HS-27A (cell line): ENCODE measurements around the gene SLC19A1.

Source experiments
- DNase-seq: peaks from one replicate; pipeline ENCODE4 v3.0.0-alpha.2; 2012; ENCODE audit warnings: low read depth, missing footprints

The SLC19A1 gene

GRCh38 chr21:45465611-45466329, 76.5 kb downstream of the SLC19A1 start:
- no peak for DNase-seq

DNA sequence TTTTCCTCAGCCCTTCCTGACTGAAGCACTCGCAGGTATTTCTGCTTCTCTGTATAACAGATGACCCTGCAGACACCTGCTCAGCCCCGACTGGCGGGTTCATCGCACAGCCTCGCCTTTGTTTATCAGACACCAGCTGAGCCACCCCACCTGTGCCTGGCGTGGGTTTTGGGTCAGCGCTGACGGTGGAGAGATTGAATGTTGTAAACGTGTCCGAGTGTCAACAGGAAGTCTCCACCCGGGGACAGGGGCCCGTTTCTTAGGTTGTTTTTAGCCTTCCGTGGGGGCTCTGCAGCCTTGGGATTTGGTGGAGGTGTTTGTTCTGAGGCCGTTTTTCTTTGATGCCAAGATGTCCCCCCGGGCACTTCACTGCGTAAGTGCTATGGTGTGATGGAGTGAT, 77.1 kb downstream of the SLC19A1 start:
- no peak for DNase-seq

- no peak for DNase-seq
These were observed 77.9 kb downstream of the SLC19A1 start for GRCh38 chr21:45464309-45464708.

GRCh38 chr21:45463871-45464270, 78.4 kb downstream of the SLC19A1 start:
- DNase-seq, result no peak

DNA sequence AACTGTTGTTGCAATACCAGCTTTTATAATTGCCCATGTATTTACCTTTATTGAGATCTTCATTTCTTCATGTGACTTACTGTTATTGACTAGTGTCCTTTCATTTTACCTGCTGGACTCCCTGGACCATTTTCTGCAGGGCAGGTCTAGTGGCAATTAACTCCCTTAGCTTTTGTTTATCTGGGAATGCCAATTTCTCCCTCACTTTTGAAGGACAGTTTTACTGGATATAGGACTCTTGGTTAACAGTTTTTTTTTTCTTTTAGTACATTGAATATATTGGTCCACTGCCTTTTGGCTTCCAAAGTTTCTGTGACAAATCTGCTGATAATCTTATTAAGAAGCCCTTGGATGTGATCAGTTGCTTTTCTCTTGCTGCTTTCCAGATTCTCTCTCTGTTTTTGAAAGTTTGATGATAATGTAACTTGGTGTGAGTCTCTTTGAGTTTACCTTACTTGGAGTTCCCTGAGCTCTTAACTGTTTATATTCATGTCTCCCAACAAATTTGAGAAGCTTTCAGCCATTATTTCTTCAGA, 80.4 kb downstream of the SLC19A1 start:
- no peak for DNase-seq

GRCh38 chr21:45461369-45461750, 80.9 kb downstream of the SLC19A1 start:
- no peak for DNase-seq

DNA sequence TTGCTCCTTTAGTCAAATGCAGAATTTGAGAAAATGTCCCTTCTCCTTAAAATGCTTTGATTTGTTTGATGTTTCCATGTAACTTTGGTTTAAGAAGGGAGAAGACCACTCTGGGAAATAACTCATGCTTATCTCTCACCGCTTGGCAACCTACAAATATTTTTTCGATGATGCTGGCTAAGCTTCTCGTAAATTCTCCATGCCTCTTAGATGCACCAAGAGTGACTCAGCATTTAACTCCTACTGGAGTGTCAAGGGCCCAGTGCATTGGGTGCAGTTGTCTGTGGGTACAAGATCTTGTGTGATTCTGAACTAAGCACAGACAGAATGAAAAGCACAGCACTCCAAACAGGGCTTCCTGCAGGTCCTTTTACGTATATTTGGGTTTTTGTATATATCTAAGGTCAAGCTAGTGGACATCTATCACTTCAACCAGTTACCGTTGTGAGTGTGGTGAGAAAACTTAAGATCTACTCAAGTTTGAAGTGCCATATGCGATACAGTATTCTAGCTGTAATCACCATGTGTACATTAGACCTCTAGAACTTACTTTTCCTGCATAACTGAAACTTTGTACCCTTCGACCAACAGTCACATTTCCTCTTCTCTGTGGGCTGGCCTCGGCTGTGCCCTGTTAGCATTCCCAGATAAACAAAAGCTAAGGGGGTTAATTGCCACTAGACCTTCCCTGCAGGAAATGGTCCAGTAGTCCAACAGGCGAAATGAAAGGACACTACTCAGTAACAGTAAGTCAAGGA, 81.5 kb downstream of the SLC19A1 start:
- peak; percentile 5 for DNase-seq

DNA sequence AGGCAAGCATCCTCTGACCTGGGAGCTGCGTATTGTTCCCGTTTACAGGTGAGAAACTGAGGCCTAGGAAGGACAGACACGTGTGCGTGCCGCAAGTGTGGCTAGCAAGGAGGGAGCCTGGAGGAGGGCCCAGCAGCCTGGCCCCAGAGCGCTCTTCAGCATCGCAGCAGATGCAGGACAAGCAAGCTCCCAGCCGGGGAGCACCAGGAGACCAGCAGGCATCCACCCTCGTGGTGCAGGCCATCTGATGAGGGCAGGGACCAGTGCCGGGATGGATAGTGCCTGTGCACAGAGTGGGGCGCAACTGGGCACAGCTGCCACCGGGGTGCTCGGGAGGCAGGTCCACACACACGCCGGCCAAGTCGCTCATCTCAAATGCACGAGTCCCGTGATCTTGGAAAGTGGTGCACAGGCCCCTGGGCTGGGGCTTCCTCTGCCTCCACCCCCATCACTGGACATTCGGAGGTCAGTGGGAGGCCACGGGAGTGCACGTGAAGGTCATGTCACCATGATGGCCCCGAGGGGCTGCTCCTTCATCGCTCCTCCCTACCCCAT, 82.2 kb downstream of the SLC19A1 start:
- no peak for DNase-seq

GRCh38 chr21:45459171-45460010, 82.8 kb downstream of the SLC19A1 start:
- DNase-seq, result no peak

- DNase-seq, result no peak
These were observed 83.7 kb downstream of the SLC19A1 start for GRCh38 chr21:45458281-45459170.

- no peak for DNase-seq
These were observed 84.4 kb downstream of the SLC19A1 start for GRCh38 chr21:45457832-45458172.

DNA sequence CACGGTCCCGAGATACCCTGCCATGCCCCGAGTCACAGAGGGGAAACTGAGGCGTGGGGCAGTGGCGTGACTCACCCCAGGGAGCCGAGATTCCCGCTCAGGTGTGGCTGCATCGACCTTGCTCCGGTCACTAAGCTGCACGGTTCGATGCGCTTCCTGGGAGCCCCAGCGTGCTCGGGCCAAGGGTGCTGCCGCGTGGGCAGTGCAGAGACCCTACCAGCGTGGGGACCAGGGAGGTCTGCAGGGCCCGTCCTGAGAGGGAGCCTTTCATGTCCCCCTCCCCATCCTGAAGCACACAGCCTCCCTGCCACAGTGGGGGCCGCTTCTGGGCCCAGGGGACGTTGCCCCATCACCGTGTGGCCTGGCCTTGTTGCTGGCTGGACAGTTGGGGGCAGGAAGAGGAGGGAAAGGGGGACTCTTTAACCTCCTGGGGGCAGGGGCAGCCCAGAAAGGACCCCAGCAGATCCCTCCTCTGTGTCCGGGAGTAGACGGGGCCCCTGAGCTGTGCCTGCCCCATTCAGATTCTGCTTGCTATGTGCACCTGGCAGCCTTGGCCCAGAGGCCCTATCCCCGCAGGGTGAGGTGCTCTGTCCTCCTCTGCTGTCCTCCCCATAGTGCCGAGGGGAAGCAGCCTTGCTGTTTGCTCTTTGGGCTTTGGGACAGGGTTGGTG, 84.9 kb downstream of the SLC19A1 start:
- no peak for DNase-seq

GRCh38 chr21:45456584-45457160, 85.6 kb downstream of the SLC19A1 start:
- no peak for DNase-seq

DNA sequence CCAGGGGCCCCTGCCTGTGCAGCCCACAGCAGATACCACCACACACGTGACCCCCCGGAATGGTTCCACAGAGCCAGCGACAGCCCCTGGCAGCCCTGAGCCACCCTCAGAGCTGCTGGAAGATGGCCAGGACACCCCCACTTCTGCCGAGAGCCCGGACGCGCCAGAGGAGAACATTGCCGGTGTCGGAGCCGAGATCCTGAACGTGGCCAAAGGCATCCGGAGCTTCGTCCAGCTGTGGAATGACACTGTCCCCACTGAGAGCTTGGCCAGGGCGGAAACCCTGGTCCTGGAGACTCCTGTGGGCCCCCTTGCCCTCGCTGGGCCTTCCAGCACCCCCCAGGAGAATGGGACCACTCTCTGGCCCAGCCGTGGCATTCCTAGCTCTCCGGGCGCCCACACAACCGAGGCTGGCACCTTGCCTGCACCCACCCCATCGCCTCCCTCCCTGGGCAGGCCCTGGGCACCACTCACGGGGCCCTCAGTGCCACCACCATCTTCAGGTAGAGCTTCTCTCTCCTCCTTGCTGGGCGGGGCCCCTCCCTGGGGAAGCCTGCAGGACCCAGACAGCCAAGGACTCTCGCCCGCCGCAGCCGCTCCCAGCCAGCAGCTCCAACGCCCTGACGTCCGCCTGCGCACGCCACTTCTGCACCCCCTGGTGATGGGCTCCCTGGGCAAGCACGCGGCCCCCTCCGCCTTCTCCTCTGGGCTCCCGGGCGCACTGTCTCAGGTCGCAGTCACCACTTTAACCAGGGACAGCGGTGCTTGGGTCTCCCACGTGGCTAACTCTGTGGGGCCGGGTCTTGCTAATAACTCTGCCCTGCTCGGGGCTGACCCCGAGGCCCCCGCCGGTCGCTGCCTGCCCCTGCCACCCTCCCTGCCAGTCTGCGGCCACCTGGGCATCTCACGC, 86.3 kb downstream of the SLC19A1 start:
- DNase-seq, result no peak

- DNase-seq, result no peak
These were observed 87.1 kb downstream of the SLC19A1 start for GRCh38 chr21:45454926-45455673.

- no peak for DNase-seq
These were observed 87.9 kb downstream of the SLC19A1 start for GRCh38 chr21:45454060-45454925.

GRCh38 chr21:45453308-45453950, 88.8 kb downstream of the SLC19A1 start:
- DNase-seq, result no peak
